ENCODE data around the gene OR5L2.

OR5L2 gene

GRCh38 chr11:55826919-55827318 is at the start of gene OR5L2:
OR5L2 (plus strand) TSS chr11:55827219; CDS start chr11:55827219, 0 bp downstream.
- no peak for TF ChIP-seq CTCF (IDR thresholded peaks at IDR 0.05)

DNA sequence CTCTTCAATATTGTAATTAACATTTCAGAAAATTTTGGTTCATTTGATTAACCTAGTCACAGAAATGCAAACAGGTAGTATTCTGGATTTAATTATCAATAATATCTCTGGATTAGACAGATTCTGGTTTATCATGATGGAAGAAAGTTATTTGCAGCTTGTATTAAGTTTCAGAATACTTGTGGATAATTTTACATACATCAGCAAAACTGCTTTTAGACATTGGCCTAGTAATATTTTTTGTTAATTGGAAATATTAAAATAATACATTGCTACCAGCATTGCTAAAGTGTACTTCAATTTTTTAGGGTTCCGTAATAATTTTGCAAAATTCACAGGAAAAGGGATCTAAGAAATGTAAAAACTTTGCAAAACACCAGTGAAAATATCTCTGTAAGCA is 35.4 kb upstream of the OR5L2 start:
- TF ChIP-seq CTCF (IDR thresholded peaks at IDR 0.05): no peak

DNA sequence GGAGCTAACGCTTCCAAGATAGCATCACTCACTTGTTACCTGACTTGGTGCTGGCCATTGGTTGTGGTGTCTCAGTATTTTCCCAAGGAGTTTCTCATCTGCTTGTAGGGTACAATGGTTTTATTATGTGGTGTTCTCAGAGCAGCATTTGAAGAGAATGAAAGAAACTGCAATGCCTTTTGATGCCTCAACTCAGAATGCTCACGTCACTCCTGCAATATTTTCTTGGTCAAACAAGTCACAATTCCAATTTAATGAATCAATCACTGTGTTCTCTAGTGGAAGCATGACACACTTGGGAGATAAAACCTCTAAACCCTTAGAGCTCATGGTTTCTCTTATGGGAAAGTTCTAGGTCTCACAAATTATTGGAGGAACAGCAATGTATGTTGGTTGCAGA is 33.7 kb upstream of the OR5L2 start:
- no peak for TF ChIP-seq CTCF (IDR thresholded peaks at IDR 0.05)

DNA sequence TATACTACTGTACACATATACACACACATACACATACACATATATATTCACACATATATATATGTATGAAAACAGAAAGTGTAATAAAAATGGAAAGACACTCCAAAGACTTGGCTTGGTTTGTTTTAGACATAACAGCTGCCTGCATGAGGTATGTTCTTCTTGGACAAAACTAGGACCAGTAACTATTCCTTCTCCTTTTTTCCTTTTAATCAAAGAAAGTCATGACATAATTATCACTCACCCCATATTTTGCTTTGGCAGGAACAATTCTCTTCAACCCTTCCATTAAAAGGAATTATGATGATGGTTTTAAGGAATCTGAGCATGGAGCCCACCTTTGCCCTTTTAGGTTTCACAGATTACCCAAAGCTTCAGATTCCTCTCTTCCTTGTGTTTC is 31.8 kb upstream of the OR5L2 start, which contains the start of gene OR5D14:
Gene OR5D14 (plus strand): TSS at position 301 of the 400 bp plus-strand sequence. CDS start 0 bp downstream, at position 301.
- TF ChIP-seq CTCF (IDR thresholded peaks at IDR 0.05): no peak

- no peak for TF ChIP-seq CTCF (IDR thresholded peaks at IDR 0.05)
Measured at GRCh38 chr11:55806248-55806647, 20.8 kb upstream of the OR5L2 start.

- TF ChIP-seq CTCF (IDR thresholded peaks at IDR 0.05): no peak
Measured at GRCh38 chr11:55811067-55811466, 16.0 kb upstream of the OR5L2 start, which contains the start of gene OR5L1. OR5L1 (plus strand) TSS chr11:55811367; CDS start chr11:55811467, 100 bp downstream.

- TF ChIP-seq CTCF (IDR thresholded peaks at IDR 0.05): no peak
Measured at GRCh38 chr11:55819330-55819729, 7.7 kb upstream of the OR5L2 start, which contains the start of gene OR5D18. OR5D18 (plus strand) TSS chr11:55819630; CDS start chr11:55819630, 0 bp downstream.

- no peak for TF ChIP-seq CTCF (IDR thresholded peaks at IDR 0.05)
Measured at GRCh38 chr11:55838452-55838851, 11.4 kb downstream of the OR5L2 start, which contains the start of gene OR5D16. OR5D16 (plus strand) TSS chr11:55838752; CDS start chr11:55838752, 0 bp downstream.

Measured in LNCAP (cell line).